IPS DF 4.7 (cell line): ENCODE data around the gene GPC6.

Experiments
- DNase-seq: peaks from one replicate; pipeline ENCODE4 v3.0.0-alpha.2; 2013; ENCODE audit warnings: low spot score; ENCODE audit errors: extremely low read depth

GPC6 gene

GRCh38 chr13:93771227-93771626 lies 544.6 kb downstream of the GPC6 start:
- DNase-seq = no peak

GRCh38 chr13:93771782-93772181 lies 545.2 kb downstream of the GPC6 start:
- no peak for DNase-seq

- DNase-seq = no peak
These were observed 547.9 kb downstream of the GPC6 start for GRCh38 chr13:93774506-93774905.

GRCh38 chr13:93775027-93775426 lies 548.4 kb downstream of the GPC6 start:
- DNase-seq = no peak

DNA sequence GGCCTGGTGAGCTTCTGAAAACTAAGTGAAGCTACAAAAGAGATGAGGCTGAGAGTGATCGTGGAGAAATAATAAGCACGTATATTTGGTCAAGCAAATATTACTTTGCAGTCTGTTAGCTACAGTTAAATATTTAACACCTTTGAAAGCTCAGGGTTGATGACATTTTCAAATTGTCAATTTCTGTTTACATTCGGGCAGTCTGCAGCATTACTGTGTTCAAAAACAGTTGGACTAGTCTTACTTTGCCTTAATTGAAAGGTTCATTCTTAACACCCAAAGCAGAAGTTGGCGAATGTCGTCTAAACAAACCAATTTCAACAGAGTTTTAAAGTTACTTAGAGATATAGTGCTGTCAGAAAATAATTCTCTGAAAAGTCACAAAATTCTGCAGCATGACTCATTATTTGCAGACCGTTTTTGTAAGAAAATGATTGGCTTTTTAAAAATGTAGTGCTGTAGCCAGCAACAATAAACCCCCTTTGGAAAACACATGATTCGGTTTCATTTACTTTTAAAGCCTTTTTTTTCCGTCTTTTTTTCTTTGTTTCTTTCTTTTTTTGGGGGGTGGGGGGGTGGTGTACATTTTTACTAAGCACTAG lies 549.0 kb downstream of the GPC6 start:
- no peak for DNase-seq

GRCh38 chr13:93776936-93777335 lies 550.3 kb downstream of the GPC6 start:
- no peak for DNase-seq

DNA sequence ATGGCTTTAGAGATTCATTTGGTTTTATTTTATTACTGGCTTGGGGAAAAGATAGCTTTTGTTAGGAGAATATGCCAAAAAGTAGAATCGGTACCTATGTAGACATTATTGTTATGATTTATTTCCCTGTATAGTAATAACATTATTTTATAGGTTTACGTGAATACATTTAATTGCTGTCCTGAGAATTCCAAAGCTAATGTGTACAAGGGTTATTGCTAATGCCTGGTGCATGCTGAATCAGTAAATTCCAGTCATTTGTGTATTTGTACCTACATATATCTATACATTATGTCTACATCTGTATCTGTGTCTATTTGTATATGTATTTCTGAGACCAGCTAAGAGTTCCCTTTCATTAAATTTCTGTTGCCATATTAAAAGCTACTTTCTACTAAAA lies 550.9 kb downstream of the GPC6 start:
- no peak for DNase-seq

GRCh38 chr13:93778548-93778947 lies 551.9 kb downstream of the GPC6 start:
- DNase-seq = no peak

- DNase-seq = no peak
These were observed 557.6 kb downstream of the GPC6 start for GRCh38 chr13:93784191-93784590.

GRCh38 chr13:93786846-93787489 lies 560.4 kb downstream of the GPC6 start:
- no peak for DNase-seq

DNA sequence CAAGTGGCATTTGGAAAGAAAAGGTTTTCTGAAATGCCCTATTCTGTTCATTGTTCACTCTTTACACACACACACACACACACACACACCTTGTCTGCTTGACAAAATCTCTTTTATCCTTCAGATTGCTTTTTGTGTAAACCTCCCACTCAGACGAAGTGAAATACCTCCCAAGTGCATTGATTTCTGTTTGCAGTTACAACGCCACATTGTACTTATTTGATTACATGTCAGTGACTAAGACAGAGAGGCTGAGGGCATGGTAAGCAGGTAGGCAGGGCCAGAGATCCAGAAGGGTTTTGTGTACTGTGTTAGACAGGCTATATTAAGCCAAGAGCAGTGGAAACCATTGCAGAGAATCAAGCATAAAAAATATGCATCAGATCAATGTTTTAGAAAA lies 561.8 kb downstream of the GPC6 start:
- no peak for DNase-seq

DNA sequence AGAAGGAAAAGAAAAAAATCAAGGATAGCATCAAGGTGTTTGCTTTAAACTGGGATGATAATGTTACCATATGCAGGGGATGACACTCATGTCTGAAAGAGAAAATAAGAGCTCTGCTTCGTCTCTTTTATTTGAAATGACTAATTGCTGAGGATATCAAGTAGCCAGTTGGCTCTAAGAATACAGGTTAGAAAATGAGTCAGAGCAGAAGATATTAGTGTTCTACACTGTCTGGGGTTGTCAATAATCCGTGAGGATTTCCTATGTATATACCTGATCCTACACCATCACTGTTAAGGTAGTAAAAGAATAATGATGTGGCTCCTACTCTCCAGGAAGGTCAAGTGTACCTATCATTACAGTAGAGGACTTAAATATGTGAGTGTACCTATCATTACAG lies 562.5 kb downstream of the GPC6 start:
- DNase-seq = no peak

GRCh38 chr13:93794197-93794885 lies 567.7 kb downstream of the GPC6 start:
- DNase-seq = no peak

GRCh38 chr13:93797463-93797862 lies 570.9 kb downstream of the GPC6 start:
- DNase-seq = no peak

DNA sequence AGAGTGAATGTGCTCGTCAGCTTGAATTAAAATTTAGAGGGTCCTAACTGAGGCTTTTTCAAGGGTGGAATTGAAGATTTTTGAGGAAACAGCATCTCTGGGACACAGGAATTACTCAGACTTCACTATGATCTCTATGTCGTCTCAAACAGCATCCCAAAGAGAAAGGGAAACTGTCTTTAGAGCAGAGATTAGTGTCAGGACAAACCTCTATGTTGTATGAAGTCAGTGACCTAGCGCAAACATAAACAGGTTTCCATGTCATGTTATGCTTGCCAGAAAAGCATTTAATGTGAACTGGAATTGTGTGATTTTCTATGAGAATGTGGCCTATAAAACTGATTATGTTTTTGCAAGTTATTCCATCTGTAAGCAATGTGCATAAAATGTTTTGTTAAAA lies 573.7 kb downstream of the GPC6 start:
- no peak for DNase-seq

DNA sequence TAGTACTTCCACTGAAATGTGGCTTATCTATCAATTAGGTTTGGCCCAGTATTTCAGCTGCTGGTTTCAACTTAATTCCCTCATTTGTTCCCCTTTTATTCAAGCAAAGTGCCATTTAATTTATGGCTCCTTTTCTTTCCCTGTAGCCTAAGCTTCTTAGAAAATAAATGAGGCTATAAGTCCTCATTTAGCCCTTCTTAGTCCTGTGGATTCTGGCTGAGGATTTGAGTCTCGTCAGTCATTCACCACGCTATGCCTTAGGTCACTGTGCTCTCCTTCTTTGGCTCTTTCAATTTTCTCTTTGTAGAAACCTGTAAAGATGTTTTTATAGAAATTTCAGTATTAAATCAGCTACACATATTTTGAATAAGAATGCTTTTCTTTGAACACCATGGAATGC lies 579.1 kb downstream of the GPC6 start:
- DNase-seq = no peak

DNA sequence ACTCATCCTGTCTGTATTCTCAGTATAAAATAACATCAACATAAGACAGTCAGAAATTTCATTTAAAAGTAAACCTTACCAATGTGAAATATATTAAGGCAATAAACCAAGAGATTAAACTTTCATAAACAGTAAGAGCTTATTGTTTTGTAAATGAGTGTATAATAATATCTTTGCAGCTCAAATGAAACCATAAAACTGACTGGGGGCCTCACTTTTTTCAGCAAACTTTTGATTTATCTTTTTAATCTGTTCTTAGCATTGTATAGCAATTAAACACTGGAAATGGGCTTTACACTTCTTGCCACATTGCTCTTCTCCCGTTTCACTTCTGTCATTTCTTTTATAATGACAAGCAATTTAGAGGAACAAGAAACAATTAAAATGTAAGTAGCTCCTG lies 580.3 kb downstream of the GPC6 start:
- DNase-seq = no peak

GRCh38 chr13:93810264-93810663 lies 583.7 kb downstream of the GPC6 start:
- DNase-seq = no peak

- DNase-seq = no peak
These were observed 584.6 kb downstream of the GPC6 start for GRCh38 chr13:93811071-93811737.

- DNase-seq = no peak
These were observed 585.1 kb downstream of the GPC6 start for GRCh38 chr13:93811738-93812112.

GRCh38 chr13:93814658-93815057 lies 588.1 kb downstream of the GPC6 start:
- DNase-seq = no peak

DNA sequence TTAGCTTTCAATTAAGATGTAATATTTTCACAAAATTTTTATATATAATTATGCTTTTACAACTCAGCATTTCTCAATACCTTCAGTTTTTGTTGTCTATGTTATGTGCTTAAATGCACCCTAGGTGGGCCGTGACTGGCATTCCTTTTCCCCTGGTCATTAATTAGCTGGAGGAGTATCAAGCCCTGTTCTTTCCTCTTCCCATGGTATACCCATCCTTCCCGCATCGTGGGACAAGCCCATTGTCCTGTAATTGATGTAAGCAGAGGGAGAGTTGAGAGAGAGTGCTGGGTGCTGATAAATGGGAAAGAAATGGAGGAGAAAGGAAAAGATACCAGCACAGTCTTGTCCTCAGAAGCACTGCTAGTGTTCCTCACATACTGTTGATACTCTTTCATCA lies 591.7 kb downstream of the GPC6 start:
- DNase-seq = no peak
